Measurements from ENCODE around the gene SPATA17. TPM values are rescaled to one million over a fixed set of nuclear protein-coding genes. Genes with fewer than 3 reads are reported as not detected.

The SPATA17 gene
- total RNA-seq, 6 experiments from 2014 or later, result 0.24 to 0.31 TPM; not detected in 4

DNA sequence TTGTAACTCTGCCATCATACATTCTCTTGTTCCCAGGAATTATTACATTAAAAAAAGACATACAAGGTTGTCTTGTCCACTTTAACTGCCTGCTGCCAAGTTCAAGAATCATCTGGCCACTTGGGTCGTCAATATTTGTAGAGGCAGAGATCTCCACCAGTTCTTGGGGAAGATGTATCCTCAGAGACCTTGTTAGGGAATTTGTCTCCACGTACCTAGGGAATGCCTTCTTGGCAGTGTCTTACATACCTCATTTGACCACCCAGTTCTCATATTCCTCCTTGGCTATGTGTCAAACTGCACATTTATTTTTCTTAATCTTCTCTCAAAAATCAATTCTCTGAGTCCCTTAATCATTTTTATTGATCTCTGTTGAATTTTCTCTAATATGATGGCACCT lies 266.0 kb downstream of the SPATA17 start:
- WGBS (ENCODE audit: insufficient coverage, low coverage, low lambda C conversion rate, missing lambda C conversion rate), result 42% methylated on average over 2 of the region's 2 CpGs
- no peak for TF ChIP-seq POLR2A (IDR thresholded peaks at IDR 0.05)
- TF ChIP-seq, protein P1, sequence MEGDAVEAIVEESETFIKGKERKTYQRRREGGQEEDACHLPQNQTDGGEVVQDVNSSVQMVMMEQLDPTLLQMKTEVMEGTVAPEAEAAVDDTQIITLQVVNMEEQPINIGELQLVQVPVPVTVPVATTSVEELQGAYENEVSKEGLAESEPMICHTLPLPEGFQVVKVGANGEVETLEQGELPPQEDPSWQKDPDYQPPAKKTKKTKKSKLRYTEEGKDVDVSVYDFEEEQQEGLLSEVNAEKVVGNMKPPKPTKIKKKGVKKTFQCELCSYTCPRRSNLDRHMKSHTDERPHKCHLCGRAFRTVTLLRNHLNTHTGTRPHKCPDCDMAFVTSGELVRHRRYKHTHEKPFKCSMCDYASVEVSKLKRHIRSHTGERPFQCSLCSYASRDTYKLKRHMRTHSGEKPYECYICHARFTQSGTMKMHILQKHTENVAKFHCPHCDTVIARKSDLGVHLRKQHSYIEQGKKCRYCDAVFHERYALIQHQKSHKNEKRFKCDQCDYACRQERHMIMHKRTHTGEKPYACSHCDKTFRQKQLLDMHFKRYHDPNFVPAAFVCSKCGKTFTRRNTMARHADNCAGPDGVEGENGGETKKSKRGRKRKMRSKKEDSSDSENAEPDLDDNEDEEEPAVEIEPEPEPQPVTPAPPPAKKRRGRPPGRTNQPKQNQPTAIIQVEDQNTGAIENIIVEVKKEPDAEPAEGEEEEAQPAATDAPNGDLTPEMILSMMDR (IDR thresholded peaks at IDR 0.05), result no peak
- H3K27me3 ChIP-seq, result no peaks in the 10 kb centered on the region

DNA sequence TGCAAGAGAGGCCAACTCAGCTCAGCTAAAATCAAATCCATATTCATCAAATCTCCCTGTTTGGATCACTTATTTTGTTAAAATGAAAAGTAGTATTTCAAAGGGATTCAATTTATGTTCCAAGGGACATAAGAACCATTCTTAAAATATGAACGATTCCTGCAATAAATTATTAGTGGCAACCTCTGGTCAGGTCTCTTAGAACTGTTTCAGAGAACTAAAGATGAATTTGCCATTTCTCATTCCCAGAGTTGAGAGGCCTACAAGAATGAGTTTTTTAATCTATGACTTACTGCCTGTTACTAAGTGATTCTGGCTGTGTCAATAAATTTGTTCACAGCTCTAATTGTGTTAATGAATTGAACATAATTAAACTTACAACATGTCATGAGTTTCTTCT lies 268.5 kb downstream of the SPATA17 start:
- Histone ChIP-seq H3K27me3 (no peaks in the 10 kb centered on the region), H3K4me3 (no peak overlapping the region), H3K9me3 (no peaks in the 10 kb centered on the region), H3K27ac (no peak overlapping the region), H3K36me3 (no peaks in the 10 kb centered on the region), H3K4me1 (no peaks in the 10 kb centered on the region)
- ATAC-seq (no peak), DNase-seq (no peak)
- TF ChIP-seq POLR2A (IDR thresholded peaks at IDR 0.05), result no peak
- TF ChIP-seq, protein P1 (IDR thresholded peaks at IDR 0.05), result no peak
- WGBS (ENCODE audit: insufficient coverage, low coverage, low lambda C conversion rate, missing lambda C conversion rate), result 35% methylated on average over 1 of the region's 1 CpG
- intact Hi-C loops (cut with DNase I), result no loop called here

More for the DNA sequence above, 266.0 kb downstream of the SPATA17 start:
- intact Hi-C loops (cut with DNase I), result no loop called here
- H3K4me3 ChIP-seq, result no peak overlapping the region
- DNase-seq (no peak), ATAC-seq (no peak)
- no peaks in the 10 kb centered on the region for H3K9me3 ChIP-seq
- no peak overlapping the region for H3K27ac ChIP-seq
- no peaks in the 10 kb centered on the region for H3K36me3 ChIP-seq
- no peaks in the 10 kb centered on the region for H3K4me1 ChIP-seq

DNA sequence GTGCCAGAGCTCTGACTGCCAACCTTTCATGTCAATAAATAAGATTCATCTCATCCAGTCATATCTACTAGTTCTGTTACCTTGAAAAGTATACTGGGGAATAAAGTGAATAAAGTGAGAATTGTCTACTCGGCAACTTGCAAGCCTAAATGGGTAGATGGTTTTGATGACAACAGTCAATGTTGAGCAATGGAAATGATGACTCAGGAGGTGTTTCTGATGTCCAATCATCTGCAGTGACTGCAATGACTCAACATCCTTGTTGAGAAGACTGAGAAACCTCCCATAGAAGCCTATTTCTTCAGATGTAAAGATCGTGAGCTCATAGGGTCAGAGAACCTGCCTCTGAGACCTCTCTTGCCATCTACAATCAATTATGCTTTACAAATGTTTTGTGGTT lies 276.4 kb downstream of the SPATA17 start:
- H3K9me3 ChIP-seq, result no peaks in the 10 kb centered on the region
- H3K27ac ChIP-seq, result no peak overlapping the region
- WGBS (ENCODE audit: insufficient coverage, low coverage, low lambda C conversion rate, missing lambda C conversion rate), result 50% methylated on average over 2 of the region's 2 CpGs
- intact Hi-C loops (cut with DNase I), result no loop called here
- H3K27me3 ChIP-seq, result no peaks in the 10 kb centered on the region
- ATAC-seq, result no peak
- TF ChIP-seq, protein P1 (IDR thresholded peaks at IDR 0.05), result no peak
- no peak for TF ChIP-seq POLR2A (IDR thresholded peaks at IDR 0.05)
- no peak for DNase-seq
- no peak overlapping the region for H3K4me3 ChIP-seq
- no peaks in the 10 kb centered on the region for H3K4me1 ChIP-seq
- H3K36me3 ChIP-seq, result no peaks in the 10 kb centered on the region

DNA sequence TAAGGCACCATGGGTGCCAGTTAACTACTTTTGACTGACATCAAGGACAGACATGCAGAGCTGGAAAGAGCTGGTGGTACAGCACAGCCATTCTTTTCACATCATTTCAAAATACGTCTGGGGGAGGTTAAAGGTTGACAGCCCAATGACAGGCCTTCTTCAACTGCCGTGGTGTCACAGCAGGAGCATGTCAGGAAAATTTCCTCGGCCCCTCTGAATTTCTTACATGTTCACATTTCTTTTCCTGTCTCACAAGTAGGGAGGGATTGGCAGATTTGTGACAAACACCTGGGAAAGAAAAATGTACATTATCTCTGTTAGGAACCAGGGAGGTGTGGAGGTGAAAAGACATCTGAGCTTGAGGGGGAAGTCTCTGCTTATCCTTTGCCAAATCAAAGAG lies 279.1 kb downstream of the SPATA17 start:
- Histone ChIP-seq H3K4me1 (no peaks in the 10 kb centered on the region), H3K4me3 (no peak overlapping the region), H3K9me3 (no peaks in the 10 kb centered on the region), H3K27ac (no peak overlapping the region), H3K36me3 (no peaks in the 10 kb centered on the region), H3K27me3 (no peaks in the 10 kb centered on the region)
- intact Hi-C loops (cut with DNase I), result no loop called here
- 30% methylated on average over 3 of the region's 3 CpGs for WGBS (ENCODE audit: insufficient coverage, low coverage, low lambda C conversion rate, missing lambda C conversion rate)
- TF ChIP-seq POLR2A (IDR thresholded peaks at IDR 0.05), result no peak
- ATAC-seq (no peak), DNase-seq (no peak)

DNA sequence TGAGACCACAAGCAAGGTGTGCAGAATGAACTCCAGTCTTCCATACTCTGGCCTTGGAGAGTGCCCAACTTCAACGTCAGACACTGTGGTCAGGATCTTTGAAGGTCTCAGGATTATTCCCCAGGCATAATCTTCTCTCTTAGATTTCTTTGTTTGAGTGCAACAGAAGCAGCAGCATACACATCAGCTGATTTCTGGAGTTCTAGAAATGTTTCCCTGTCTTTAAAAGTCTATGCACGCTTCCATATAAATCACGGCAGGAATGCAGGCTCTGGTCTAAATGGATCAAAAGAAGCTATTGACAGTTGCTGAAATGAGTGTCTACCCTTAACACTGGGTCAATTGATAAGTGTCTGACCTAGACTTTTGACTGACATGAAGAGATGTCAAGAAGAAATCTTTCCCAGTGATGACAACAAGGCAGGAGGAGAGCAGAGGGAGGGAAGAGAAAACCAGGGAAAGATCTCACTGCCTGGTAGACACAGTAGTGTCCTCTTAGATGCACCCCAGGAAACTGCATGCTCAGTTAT lies 279.7 kb downstream of the SPATA17 start:
- ATAC-seq, result no peak
- 47% methylated on average over 3 of the region's 3 CpGs for WGBS (ENCODE audit: insufficient coverage, low coverage, low lambda C conversion rate, missing lambda C conversion rate)
- Histone ChIP-seq H3K4me3 (no peak overlapping the region), H3K27me3 (no peaks in the 10 kb centered on the region), H3K36me3 (no peaks in the 10 kb centered on the region), H3K9me3 (no peaks in the 10 kb centered on the region), H3K4me1 (no peaks in the 10 kb centered on the region), H3K27ac (no peak overlapping the region)
- intact Hi-C loops (cut with DNase I), result no loop called here
- no peak for DNase-seq
- TF ChIP-seq, protein P1 (IDR thresholded peaks at IDR 0.05), result no peak
- TF ChIP-seq POLR2A (IDR thresholded peaks at IDR 0.05), result no peak

Measured in right lobe of liver (tissue), 6 donors.